Measurements from ENCODE around the gene NT5C2.
A peak's percentile ranks its signal among the peaks of the same experiment; 100 is the strongest.
"Not testable (repeated sequence)": the region's sequence is repeated elsewhere in the genome, so short reads cannot be mapped to it uniquely, and the experiment has no call there.

The NT5C2 gene

GRCh38 chr10:103199488-103199887 is 6.4 kb upstream of the NT5C2 start:
- no peak for DNase-seq

GRCh38 chr10:103198648-103199047 is 5.6 kb upstream of the NT5C2 start:
- DNase-seq, result no peak

- no peak for DNase-seq
Measured at GRCh38 chr10:103197903-103198302, 4.8 kb upstream of the NT5C2 start.

GRCh38 chr10:103197174-103197573 is 4.1 kb upstream of the NT5C2 start:
- DNase-seq, result peak; percentile 54

- DNase-seq, result no peak
Measured at GRCh38 chr10:103196516-103196915, 3.4 kb upstream of the NT5C2 start.

- DNase-seq, result peak; percentile 60
Measured at GRCh38 chr10:103193820-103194529, 903 bp upstream of the NT5C2 start.

- DNase-seq, result peak; percentile 70
Measured at GRCh38 chr10:103192451-103193106, 493 bp downstream of the NT5C2 start.

GRCh38 chr10:103192089-103192450 is 1.0 kb downstream of the NT5C2 start:
- DNase-seq, result no peak

- not testable (repeated sequence) for DNase-seq
Measured at GRCh38 chr10:103191198-103191597, 1.9 kb downstream of the NT5C2 start.

- peak; percentile 36 for DNase-seq
Measured at GRCh38 chr10:103188853-103189252, 4.2 kb downstream of the NT5C2 start.

- no peak for DNase-seq
Measured at GRCh38 chr10:103186128-103186527, 6.9 kb downstream of the NT5C2 start.

GRCh38 chr10:103184615-103185014 is 8.5 kb downstream of the NT5C2 start:
- DNase-seq, result no peak

- not testable (repeated sequence) for DNase-seq
Measured at GRCh38 chr10:103183991-103184451, 9.1 kb downstream of the NT5C2 start.

GRCh38 chr10:103181244-103181643 is 11.8 kb downstream of the NT5C2 start:
- DNase-seq, result no peak

GRCh38 chr10:103180491-103180890 is 12.6 kb downstream of the NT5C2 start:
- no peak for DNase-seq

- no peak for DNase-seq
Measured at GRCh38 chr10:103177123-103177522, 15.9 kb downstream of the NT5C2 start.

- DNase-seq, result no peak
Measured at GRCh38 chr10:103175580-103176285, 17.3 kb downstream of the NT5C2 start.

- not testable (repeated sequence) for DNase-seq
Measured at GRCh38 chr10:103174324-103174723, 18.7 kb downstream of the NT5C2 start.

GRCh38 chr10:103171278-103171677 is 21.8 kb downstream of the NT5C2 start:
- DNase-seq, result no peak

GRCh38 chr10:103168438-103168837 is 24.6 kb downstream of the NT5C2 start:
- DNase-seq, result peak; percentile 37

- not testable (repeated sequence) for DNase-seq
Measured at GRCh38 chr10:103167554-103167953, 25.5 kb downstream of the NT5C2 start.

- no peak for DNase-seq
Measured at GRCh38 chr10:103166523-103166922, 26.5 kb downstream of the NT5C2 start.

GRCh38 chr10:103163766-103164403 is 29.2 kb downstream of the NT5C2 start:
- DNase-seq, result not testable (repeated sequence)
